Measurements from ENCODE around the gene MYO7A. TPM values are rescaled to one million over a fixed set of nuclear protein-coding genes. Genes with fewer than 3 reads are reported as not detected.

MYO7A gene
- total RNA-seq, 1 experiment from 2014 or later, result 0.26 TPM

- intact Hi-C loops (cut with micrococcal nuclease), result no loop called here
- ChIA-PET POLR2A (no interaction called here), CTCF (interaction anchor here (0.7 kb wide), 1 partner anchor 11 kb away, joined by 3 read pairs; no protein-coding TSS in a partner anchor)
- peaks cover 10% of the 10 kb centered on the region for H3K4me1 Mint-ChIP-seq (ENCODE audit: insufficient read depth, unreplicated experiment)
- BruUV-seq (replicated peaks), result no TSS peak
- peaks cover 21% of the 10 kb centered on the region for H3K9me3 Mint-ChIP-seq (ENCODE audit: unreplicated experiment)
- no peak overlapping the region for H3K4me3 Mint-ChIP-seq (ENCODE audit: unreplicated experiment)
- H3K27ac Mint-ChIP-seq (ENCODE audit: low read depth, unreplicated experiment), result no peak overlapping the region
- no peak for DNase-seq (ENCODE audit: unreplicated experiment)
- TF ChIP-seq CTCF (IDR thresholded peaks at IDR 0.05; ENCODE audit: unreplicated experiment), result no peak
- H3K27me3 Mint-ChIP-seq (ENCODE audit: insufficient read depth, unreplicated experiment), result no peaks in the 10 kb centered on the region
- H3K36me3 Mint-ChIP-seq (ENCODE audit: insufficient read depth, unreplicated experiment), result no peaks in the 10 kb centered on the region
These were observed 125.6 kb downstream of the MYO7A start for GRCh38 chr11:77253690-77254089.

- no peak overlapping the region for H3K4me3 Mint-ChIP-seq (ENCODE audit: unreplicated experiment)
- no peak for TF ChIP-seq CTCF (IDR thresholded peaks at IDR 0.05; ENCODE audit: unreplicated experiment)
- intact Hi-C loops (cut with micrococcal nuclease), result no loop called here
- ChIA-PET CTCF (interaction anchor here (0.6 to 1.2 kb wide), 2 partner anchors 9 to 461 kb away, joined by 3 to 6 read pairs; no protein-coding TSS in a partner anchor), POLR2A (interaction anchor here (0.6 kb wide), 1 partner anchor 55 kb away, joined by 3 read pairs; no protein-coding TSS in a partner anchor)
- no TSS peak for BruUV-seq (replicated peaks)
- DNase-seq (ENCODE audit: unreplicated experiment), result no peak
- peaks cover 7% of the 10 kb centered on the region for H3K4me1 Mint-ChIP-seq (ENCODE audit: insufficient read depth, unreplicated experiment)
- H3K9me3 Mint-ChIP-seq (ENCODE audit: unreplicated experiment), result no peaks in the 10 kb centered on the region
- no peaks in the 10 kb centered on the region for H3K36me3 Mint-ChIP-seq (ENCODE audit: insufficient read depth, unreplicated experiment)
- no peaks in the 10 kb centered on the region for H3K27me3 Mint-ChIP-seq (ENCODE audit: insufficient read depth, unreplicated experiment)
- no peak overlapping the region for H3K27ac Mint-ChIP-seq (ENCODE audit: low read depth, unreplicated experiment)
These were observed 131.6 kb downstream of the MYO7A start for GRCh38 chr11:77259641-77260040.

- H3K36me3 Mint-ChIP-seq (ENCODE audit: insufficient read depth, unreplicated experiment), result no peaks in the 10 kb centered on the region
- no peaks in the 10 kb centered on the region for H3K27me3 Mint-ChIP-seq (ENCODE audit: insufficient read depth, unreplicated experiment)
- no peaks in the 10 kb centered on the region for H3K9me3 Mint-ChIP-seq (ENCODE audit: unreplicated experiment)
- ChIA-PET CTCF (no interaction called here), POLR2A (interaction anchor here (0.7 kb wide), 1 partner anchor 198 kb away, joined by 3 read pairs; no protein-coding TSS in a partner anchor)
- TF ChIP-seq CTCF (IDR thresholded peaks at IDR 0.05; ENCODE audit: unreplicated experiment), result no peak
- intact Hi-C loops (cut with micrococcal nuclease), result no loop called here
- no peak for DNase-seq (ENCODE audit: unreplicated experiment)
- peaks cover 11% of the 10 kb centered on the region for H3K4me1 Mint-ChIP-seq (ENCODE audit: insufficient read depth, unreplicated experiment)
- H3K4me3 Mint-ChIP-seq (ENCODE audit: unreplicated experiment), result no peak overlapping the region
- no TSS peak for BruUV-seq (replicated peaks)
- H3K27ac Mint-ChIP-seq (ENCODE audit: low read depth, unreplicated experiment), result no peak overlapping the region
These were observed 134.8 kb downstream of the MYO7A start for GRCh38 chr11:77262803-77263202.

Other genes starting within 250 kb of the MYO7A start
- gene B3GNT6, start 93.8 kb upstream of the MYO7A start, total RNA-seq (2022), result not detected in 2 replicates
- gene CAPN5, start 61.3 kb upstream of the MYO7A start, total RNA-seq (2022), result 0.26 and 0.49 TPM in 2 replicates
- not detected in 2 replicates for gene OMP, start 25.4 kb upstream of the MYO7A start, total RNA-seq (2022)
- not detected in 2 replicates for gene GDPD4, start 173.4 kb downstream of the MYO7A start, total RNA-seq (2022)

Measured in MCF 10A (cell line).